GM12864 (cell line): ENCODE results near the gene MCOLN3.

Experiments
- DNase-seq: peaks from one replicate; pipeline ENCODE4 v3.0.0-alpha.2; 2011; ENCODE audit warnings: low read depth
- H3K4me3 ChIP-seq: 2 replicates; pipeline ENCODE4 v1.5.1; 2011; ENCODE audit warnings: mild to moderate bottlenecking, low read depth, low read length, control low read depth
- TF ChIP-seq, protein P1 (sequence below): IDR thresholded peaks from 2 replicates; pipeline ENCODE4 v1.5.1; 2011; ENCODE audit warnings: low read depth, mild to moderate bottlenecking, moderate library complexity, low read length, control low read depth, inconsistent platforms; ENCODE audit errors: missing control alignments

The MCOLN3 gene

DNA sequence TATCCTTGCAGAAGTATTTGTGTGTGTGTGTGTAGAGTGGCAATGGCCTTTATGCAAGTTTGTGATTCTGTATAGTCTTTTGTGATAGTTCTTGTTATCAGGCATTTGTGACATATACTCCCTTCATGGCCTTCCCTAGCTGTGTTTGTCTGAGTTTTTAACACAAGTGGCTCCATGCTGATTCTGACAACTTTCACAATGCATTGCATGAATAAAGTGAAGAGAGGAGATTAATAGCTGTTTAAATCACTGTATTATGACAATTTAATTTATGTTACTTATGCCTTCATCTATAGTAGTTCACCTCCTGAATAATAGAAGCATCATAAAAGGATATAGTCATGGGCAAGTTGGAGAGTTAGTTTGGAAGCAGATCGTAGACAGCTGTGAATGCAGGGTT, 17.2 kb upstream of the MCOLN3 start:
- no peak overlapping the region for H3K4me3 ChIP-seq
- TF ChIP-seq, protein P1, sequence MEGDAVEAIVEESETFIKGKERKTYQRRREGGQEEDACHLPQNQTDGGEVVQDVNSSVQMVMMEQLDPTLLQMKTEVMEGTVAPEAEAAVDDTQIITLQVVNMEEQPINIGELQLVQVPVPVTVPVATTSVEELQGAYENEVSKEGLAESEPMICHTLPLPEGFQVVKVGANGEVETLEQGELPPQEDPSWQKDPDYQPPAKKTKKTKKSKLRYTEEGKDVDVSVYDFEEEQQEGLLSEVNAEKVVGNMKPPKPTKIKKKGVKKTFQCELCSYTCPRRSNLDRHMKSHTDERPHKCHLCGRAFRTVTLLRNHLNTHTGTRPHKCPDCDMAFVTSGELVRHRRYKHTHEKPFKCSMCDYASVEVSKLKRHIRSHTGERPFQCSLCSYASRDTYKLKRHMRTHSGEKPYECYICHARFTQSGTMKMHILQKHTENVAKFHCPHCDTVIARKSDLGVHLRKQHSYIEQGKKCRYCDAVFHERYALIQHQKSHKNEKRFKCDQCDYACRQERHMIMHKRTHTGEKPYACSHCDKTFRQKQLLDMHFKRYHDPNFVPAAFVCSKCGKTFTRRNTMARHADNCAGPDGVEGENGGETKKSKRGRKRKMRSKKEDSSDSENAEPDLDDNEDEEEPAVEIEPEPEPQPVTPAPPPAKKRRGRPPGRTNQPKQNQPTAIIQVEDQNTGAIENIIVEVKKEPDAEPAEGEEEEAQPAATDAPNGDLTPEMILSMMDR = no peak
- DNase-seq = no peak

DNA sequence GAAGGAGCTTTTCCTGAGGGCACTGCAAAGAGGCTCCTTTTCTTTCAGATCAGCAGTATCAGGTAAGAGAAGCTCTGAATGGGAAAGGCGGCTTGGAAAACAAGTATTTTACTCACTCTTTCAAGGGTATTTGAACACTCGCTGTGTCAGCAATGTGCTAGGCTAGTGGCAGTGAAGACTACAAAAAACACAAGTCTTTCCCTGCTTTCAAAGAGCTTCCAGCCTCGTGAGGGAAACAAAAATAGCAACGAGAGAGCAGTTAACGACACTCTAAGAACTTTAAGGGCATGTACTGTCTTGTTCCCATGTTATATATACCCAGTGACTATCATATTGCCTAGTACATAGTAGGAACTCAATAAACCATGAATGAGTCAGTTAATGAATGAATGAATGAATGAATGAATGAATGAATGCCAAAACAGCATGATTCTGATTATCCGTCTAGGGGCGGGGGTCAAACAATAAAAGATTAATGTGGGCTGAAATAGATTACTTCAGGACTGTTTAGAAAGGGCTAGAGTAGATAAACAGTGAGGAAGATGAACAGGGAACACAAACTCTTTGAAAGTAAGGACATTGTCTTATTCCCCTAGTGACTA, 14.2 kb upstream of the MCOLN3 start:
- no peak for DNase-seq
- peak overlapping the region; percentile 57 for H3K4me3 ChIP-seq
- TF ChIP-seq, protein P1 = no peak

- H3K4me3 ChIP-seq = peak overlapping the region; percentile 57
- TF ChIP-seq, protein P1 = no peak
- DNase-seq = peak; percentile 97
Measured at GRCh38 chr1:85061711-85062424, 13.6 kb upstream of the MCOLN3 start.

DNA sequence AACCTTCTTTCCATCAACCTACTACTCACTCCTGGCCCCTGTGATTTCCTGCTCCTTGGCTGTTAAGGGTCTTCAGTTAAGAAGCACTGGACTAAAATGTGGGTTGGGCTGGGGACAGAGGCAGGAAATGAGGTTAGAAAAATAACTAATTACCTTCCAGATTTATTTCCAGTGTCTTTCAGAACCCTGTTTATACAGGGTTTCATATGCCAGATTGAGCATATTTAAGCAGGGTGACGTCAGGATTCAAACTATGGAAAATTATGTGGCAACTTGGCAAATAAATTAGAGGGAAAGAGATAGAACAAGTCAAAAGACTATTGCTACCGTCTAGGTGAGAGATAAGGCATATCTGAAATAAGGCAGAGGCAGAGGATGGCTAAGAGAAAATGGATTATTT, 11.7 kb upstream of the MCOLN3 start:
- TF ChIP-seq, protein P1 = no peak
- no peak for DNase-seq

GRCh38 chr1:85059563-85059962, 11.3 kb upstream of the MCOLN3 start:
- TF ChIP-seq, protein P1 = no peak
- H3K4me3 ChIP-seq = no peak overlapping the region
- no peak for DNase-seq

More for the DNA sequence above, 11.7 kb upstream of the MCOLN3 start:
- no peak overlapping the region for H3K4me3 ChIP-seq

- no peak for DNase-seq
- TF ChIP-seq, protein P1 = no peak
- no peak overlapping the region for H3K4me3 ChIP-seq
Measured at GRCh38 chr1:85058786-85059185, 10.5 kb upstream of the MCOLN3 start.

GRCh38 chr1:85058311-85058710, 10.0 kb upstream of the MCOLN3 start:
- DNase-seq = no peak
- H3K4me3 ChIP-seq = no peak overlapping the region
- TF ChIP-seq, protein P1 = no peak
